SK-MEL-5 (cell line): ENCODE results near the gene B4GALT2. TPM values are rescaled to one million over a fixed set of nuclear protein-coding genes. Genes with fewer than 3 reads are reported as not detected.
A peak's percentile ranks its signal among the peaks of the same experiment; 100 is the strongest.

Experiments
- DNase-seq: peaks from one replicate; pipeline ENCODE4 v3.0.0-alpha.2; 2016; ENCODE audit warnings: low read depth, low spot score
- in situ Hi-C: cut with HindIII; loops from 2 replicates; pipeline ENCODE4 v1.10.0; 2016; ENCODE audit warnings: low sequenced_read_pairs, high pct_unique_total_duplicates, low pct_unique_long_range_greater_than_20kb
- polyA plus RNA-seq, 2 experiments: library from polyadenylated mRNA; depleted of rRNA; stranded (reverse); fragments of >200 nt; gene quantifications; 2 replicates each; pipeline ENCODE4 v1.2.3, GENCODE V29; 2015
- total RNA-seq: library from RNA; depleted of rRNA; stranded (reverse); fragments of >200 nt; shearing (Covaris generic); gene quantifications from 2 replicates; pipeline ENCODE4 v1.2.3, GENCODE V29; 2014; rRNA removed

The B4GALT2 gene
- 43.5 and 52.5 TPM in 2 replicates for total RNA-seq
- polyA plus RNA-seq (2015; cell fraction: cytosol; rRNA removed): 60.6 and 73.9 TPM in 2 replicates
- 36.7 and 59.8 TPM in 2 replicates for polyA plus RNA-seq (2015; cell fraction: nucleus; rRNA removed)

- in situ Hi-C loops: no loop called here
- no peak for DNase-seq
Measured at GRCh38 chr1:43978551-43979260, at the start of gene B4GALT2. Gene B4GALT2 (plus strand): TSS chr1:43979210. CDS start chr1:43981161, 1,951 bp downstream.

GRCh38 chr1:43930168-43930948 lies 48.7 kb upstream of the B4GALT2 start:
- peak; percentile 29 for DNase-seq
- in situ Hi-C loops: no loop called here

- in situ Hi-C loops: no loop called here
- no peak for DNase-seq
Measured at GRCh38 chr1:43930949-43931275, 48.1 kb upstream of the B4GALT2 start.

GRCh38 chr1:43931711-43932660 lies 47.0 kb upstream of the B4GALT2 start:
- DNase-seq: no peak
- in situ Hi-C loops: no loop called here

GRCh38 chr1:43932786-43933385 lies 46.1 kb upstream of the B4GALT2 start:
- in situ Hi-C loops: no loop called here
- DNase-seq: no peak

GRCh38 chr1:43933386-43934100 lies 45.5 kb upstream of the B4GALT2 start, which contains the start of gene ARTN:
Gene ARTN (plus strand): TSS chr1:43933801. CDS start chr1:43935657, 1,856 bp downstream.
- DNase-seq: no peak
- in situ Hi-C loops: no loop called here

- in situ Hi-C loops: no loop called here
Measured at GRCh38 chr1:43934101-43934985, 44.7 kb upstream of the B4GALT2 start.

GRCh38 chr1:43934986-43935324 lies 44.1 kb upstream of the B4GALT2 start:
- no peak for DNase-seq
- in situ Hi-C loops: no loop called here

More at GRCh38 chr1:43934101-43934985, 44.7 kb upstream of the B4GALT2 start:
- DNase-seq: peak; percentile 67

- no peak for DNase-seq
- in situ Hi-C loops: no loop called here
Measured at GRCh38 chr1:43935711-43936427, 43.1 kb upstream of the B4GALT2 start.

- in situ Hi-C loops: no loop called here
- DNase-seq: no peak
Measured at GRCh38 chr1:43936431-43937151, 42.4 kb upstream of the B4GALT2 start.

GRCh38 chr1:43937179-43937865 lies 41.7 kb upstream of the B4GALT2 start:
- DNase-seq: no peak
- in situ Hi-C loops: no loop called here

GRCh38 chr1:43938383-43938782 lies 40.6 kb upstream of the B4GALT2 start:
- DNase-seq: no peak
- in situ Hi-C loops: no loop called here

- DNase-seq: no peak
- in situ Hi-C loops: no loop called here
Measured at GRCh38 chr1:43938892-43939587, 40.0 kb upstream of the B4GALT2 start.

GRCh38 chr1:43942411-43942810 lies 36.6 kb upstream of the B4GALT2 start:
- DNase-seq: no peak
- in situ Hi-C loops: no loop called here
